ENCODE results near the gene B4GALNT3.

The B4GALNT3 gene

GRCh38 chr12:475286-475685 is 15.5 kb downstream of the B4GALNT3 start:
- ChIA-PET CTCF (no interaction called here), POLR2A (no interaction called here)
- TF ChIP-seq BHLHE40 (IDR thresholded peaks at IDR 0.05; ENCODE audit: borderline replicate concordance) (no peak), PKNOX1 (IDR thresholded peaks at IDR 0.05) (no peak), ELF4 (IDR thresholded peaks at IDR 0.05) (no peak), L3MBTL2 (conservative IDR thresholded peaks at IDR 0.05) (no peak), TARDBP (IDR thresholded peaks at IDR 0.05) (no peak), SP1 (IDR thresholded peaks at IDR 0.05) (no peak), FOXA1 (IDR thresholded peaks at IDR 0.05) (no peak), LEF1 (IDR thresholded peaks at IDR 0.05; ENCODE audit: borderline replicate concordance) (no peak), ARNT (IDR thresholded peaks at IDR 0.05) (no peak), ZNF384 (IDR thresholded peaks at IDR 0.05) (no peak), CTBP1 (IDR thresholded peaks at IDR 0.05; ENCODE audit: borderline replicate concordance) (no peak), FOXK2 (IDR thresholded peaks at IDR 0.05) (no peak), NFRKB (IDR thresholded peaks at IDR 0.05) (no peak), HDGF (IDR thresholded peaks at IDR 0.05; ENCODE audit: borderline replicate concordance) (no peak)
- DNase-seq (ENCODE audit: extremely low spot score) = no peak

- no peak for DNase-seq (ENCODE audit: extremely low spot score)
- POLR2A ChIA-PET = no interaction called here
- CTCF ChIA-PET = interaction anchor here (0.6 kb wide), 1 partner anchor 16 kb away, joined by 3 read pairs; no protein-coding TSS in a partner anchor
- no peak for TF ChIP-seq FOXK2 (IDR thresholded peaks at IDR 0.05)
- TF ChIP-seq FOXA1 (IDR thresholded peaks at IDR 0.05) = no peak
- TF ChIP-seq SUZ12 (IDR thresholded peaks at IDR 0.05) = no peak
- no peak for TF ChIP-seq CTBP1 (IDR thresholded peaks at IDR 0.05; ENCODE audit: borderline replicate concordance)
- TF ChIP-seq ZNF384 (IDR thresholded peaks at IDR 0.05) = no peak
- TF ChIP-seq ARNT (IDR thresholded peaks at IDR 0.05) = no peak
- no peak for TF ChIP-seq NFRKB (IDR thresholded peaks at IDR 0.05)
- TF ChIP-seq TARDBP (IDR thresholded peaks at IDR 0.05) = no peak
- TF ChIP-seq ELF4 (IDR thresholded peaks at IDR 0.05) = no peak
- TF ChIP-seq L3MBTL2 (conservative IDR thresholded peaks at IDR 0.05) = no peak
- TF ChIP-seq LEF1 (IDR thresholded peaks at IDR 0.05; ENCODE audit: borderline replicate concordance) = no peak
- TF ChIP-seq HDGF (IDR thresholded peaks at IDR 0.05; ENCODE audit: borderline replicate concordance) = no peak
- TF ChIP-seq BHLHE40 (IDR thresholded peaks at IDR 0.05; ENCODE audit: borderline replicate concordance) = no peak
- no peak for TF ChIP-seq SP1 (IDR thresholded peaks at IDR 0.05)
These were observed 19.4 kb downstream of the B4GALNT3 start for GRCh38 chr12:479161-479560.

GRCh38 chr12:480831-481816 is 21.4 kb downstream of the B4GALNT3 start:
- ChIA-PET CTCF (no interaction called here), POLR2A (interaction anchor here (1.2 kb wide), 1 partner anchor 21 kb away, joined by 3 read pairs; no protein-coding TSS in a partner anchor)
- no peak for TF ChIP-seq FOXA1 (IDR thresholded peaks at IDR 0.05)
- TF ChIP-seq LEF1 (IDR thresholded peaks at IDR 0.05; ENCODE audit: borderline replicate concordance) = no peak
- no peak for TF ChIP-seq CTBP1 (IDR thresholded peaks at IDR 0.05; ENCODE audit: borderline replicate concordance)
- no peak for TF ChIP-seq FOXK2 (IDR thresholded peaks at IDR 0.05)
- TF ChIP-seq SP1 (IDR thresholded peaks at IDR 0.05) = no peak
- TF ChIP-seq SUZ12 (IDR thresholded peaks at IDR 0.05) = no peak
- no peak for TF ChIP-seq BHLHE40 (IDR thresholded peaks at IDR 0.05; ENCODE audit: borderline replicate concordance)
- TF ChIP-seq ELF4 (IDR thresholded peaks at IDR 0.05) = no peak
- no peak for TF ChIP-seq TARDBP (IDR thresholded peaks at IDR 0.05)
- no peak for TF ChIP-seq PKNOX1 (IDR thresholded peaks at IDR 0.05)
- TF ChIP-seq L3MBTL2 (conservative IDR thresholded peaks at IDR 0.05) = no peak
- no peak for TF ChIP-seq HDGF (IDR thresholded peaks at IDR 0.05; ENCODE audit: borderline replicate concordance)
- TF ChIP-seq NFRKB (IDR thresholded peaks at IDR 0.05) = no peak
- no peak for TF ChIP-seq ZNF384 (IDR thresholded peaks at IDR 0.05)
- TF ChIP-seq FOXM1 (IDR thresholded peaks at IDR 0.05; ENCODE audit: borderline replicate concordance) = no peak
- TF ChIP-seq ARNT (IDR thresholded peaks at IDR 0.05) = no peak
- no peak for DNase-seq (ENCODE audit: extremely low spot score)

GRCh38 chr12:482061-482460 is 22.3 kb downstream of the B4GALNT3 start:
- CTCF ChIA-PET = no interaction called here

More at GRCh38 chr12:482061-482460, 22.3 kb downstream of the B4GALNT3 start:
- POLR2A ChIA-PET = no interaction called here
- TF ChIP-seq FOXM1 (IDR thresholded peaks at IDR 0.05; ENCODE audit: borderline replicate concordance) = no peak
- TF ChIP-seq ELF4 (IDR thresholded peaks at IDR 0.05) = no peak
- TF ChIP-seq SP1 (IDR thresholded peaks at IDR 0.05) = no peak
- TF ChIP-seq ZNF384 (IDR thresholded peaks at IDR 0.05) = no peak
- no peak for TF ChIP-seq FOXA1 (IDR thresholded peaks at IDR 0.05)
- TF ChIP-seq ARNT (IDR thresholded peaks at IDR 0.05) = no peak
- TF ChIP-seq SUZ12 (IDR thresholded peaks at IDR 0.05) = no peak
- TF ChIP-seq L3MBTL2 (conservative IDR thresholded peaks at IDR 0.05) = no peak
- TF ChIP-seq BHLHE40 (IDR thresholded peaks at IDR 0.05; ENCODE audit: borderline replicate concordance) = no peak
- no peak for TF ChIP-seq CTBP1 (IDR thresholded peaks at IDR 0.05; ENCODE audit: borderline replicate concordance)
- TF ChIP-seq TARDBP (IDR thresholded peaks at IDR 0.05) = no peak
- no peak for TF ChIP-seq LEF1 (IDR thresholded peaks at IDR 0.05; ENCODE audit: borderline replicate concordance)
- TF ChIP-seq PKNOX1 (IDR thresholded peaks at IDR 0.05) = no peak
- no peak for TF ChIP-seq HDGF (IDR thresholded peaks at IDR 0.05; ENCODE audit: borderline replicate concordance)
- TF ChIP-seq FOXK2 (IDR thresholded peaks at IDR 0.05) = no peak
- DNase-seq (ENCODE audit: extremely low spot score) = no peak
